Mesendoderm (in vitro differentiated cells): Measurements from ENCODE around the gene KLHL33.
A peak's percentile ranks its signal among the peaks of the same experiment; 100 is the strongest.

ENCODE experiments used
- DNase-seq: peaks from one replicate; pipeline ENCODE4 v3.0.0; 2013
- H2AK5ac ChIP-seq: 2 replicates; pipeline ENCODE4 v1.6.1; 2013; ENCODE audit warnings: low read length, inconsistent platforms
- H2BK120ac ChIP-seq: 2 replicates; pipeline ENCODE4 v1.6.1; 2013; ENCODE audit warnings: low read depth, mild to moderate bottlenecking, low read length, moderate library complexity, mixed read lengths
- H2BK15ac ChIP-seq: replicated peaks from 2 replicates; pipeline ENCODE4 v1.6.1; 2013; ENCODE audit warnings: low read depth, mild to moderate bottlenecking, moderate library complexity
- H2BK5ac ChIP-seq: 2 replicates; pipeline ENCODE4 v1.6.1; 2013; ENCODE audit warnings: low read length, inconsistent platforms
- H3K18ac ChIP-seq: 2 replicates; pipeline ENCODE4 v1.6.1; 2013; ENCODE audit warnings: mild to moderate bottlenecking, low read length, mixed read lengths
- H3K23ac ChIP-seq: one replicate; pipeline ENCODE4 v1.6.1; 2013; ENCODE audit warnings: low read length
- H3K27ac ChIP-seq: 2 replicates; pipeline ENCODE4 v1.5.1; 2013; ENCODE audit warnings: low read depth, mild to moderate bottlenecking, inconsistent platforms, low read length, moderate library complexity
- H3K27me3 ChIP-seq: 2 replicates; pipeline ENCODE4 v1.6.1; 2013; ENCODE audit warnings: low read length, control low read depth, mild to moderate bottlenecking, inconsistent platforms; ENCODE audit not compliant: insufficient read depth, poor library complexity
- H3K36me3 ChIP-seq: 2 replicates; pipeline ENCODE4 v1.6.1; 2013; ENCODE audit warnings: low read length, inconsistent platforms; ENCODE audit not compliant: control insufficient read depth, insufficient read depth
- H3K4ac ChIP-seq: one replicate; pipeline ENCODE4 v1.6.1; 2013; ENCODE audit warnings: low read depth, mild to moderate bottlenecking, low read length, moderate library complexity
- H3K4me1 ChIP-seq: 2 replicates; pipeline ENCODE4 v1.6.1; 2013; ENCODE audit warnings: low read depth, low read length, inconsistent platforms; ENCODE audit not compliant: control insufficient read depth
- H3K4me2 ChIP-seq: 2 replicates; pipeline ENCODE4 v1.6.1; 2013; ENCODE audit warnings: low read length
- H3K4me3 ChIP-seq: 2 replicates; pipeline ENCODE4 v1.5.1; 2013; ENCODE audit warnings: mild to moderate bottlenecking, low read length
- H3K56ac ChIP-seq: one replicate; pipeline ENCODE4 v1.6.1; 2013; ENCODE audit warnings: low read length
- H3K79me1 ChIP-seq: 2 replicates; pipeline ENCODE4 v1.6.1; 2013; ENCODE audit warnings: low read length, inconsistent platforms
- H3K79me2 ChIP-seq: 2 replicates; pipeline ENCODE4 v1.6.1; 2013; ENCODE audit warnings: mild to moderate bottlenecking, low read length; ENCODE audit not compliant: control insufficient read depth, insufficient read depth
- H3K9ac ChIP-seq: 2 replicates; pipeline ENCODE4 v1.6.1; 2013; ENCODE audit warnings: low read length, inconsistent platforms
- H4K5ac ChIP-seq: one replicate; pipeline ENCODE4 v1.6.1; 2013; ENCODE audit warnings: low read length
- H4K8ac ChIP-seq: one replicate; pipeline ENCODE4 v1.6.1; 2013; ENCODE audit warnings: low read depth, mild to moderate bottlenecking, control low read depth, low read length, moderate library complexity
- WGBS: extraction: QIAGEN DNeasy Blood & Tissue Kit; methylation state at CpG from one replicate; pipeline ENCODE4 v1.1.7; 2013; ENCODE audit warnings: low lambda C conversion rate, missing lambda C conversion rate; ENCODE audit not compliant: insufficient coverage; ENCODE audit errors: extremely low coverage; 5-methylcytosine and 5-hydroxymethylcytosine counted together

The KLHL33 gene

GRCh38 chr14:20416223-20416622, 19.7 kb downstream of the KLHL33 start:
- no peak overlapping the region for H2BK120ac ChIP-seq
- peaks cover 2% of the 10 kb centered on the region for H3K79me1 ChIP-seq
- no peak for DNase-seq
- no peaks in the 10 kb centered on the region for H3K36me3 ChIP-seq
- no peak overlapping the region for H3K4me2 ChIP-seq
- no peak overlapping the region for H3K23ac ChIP-seq
- H3K4ac ChIP-seq = no peak overlapping the region
- H2BK15ac ChIP-seq = no peak overlapping the region
- no peak overlapping the region for H3K4me3 ChIP-seq
- H2AK5ac ChIP-seq = no peak overlapping the region
- H3K56ac ChIP-seq = no peak overlapping the region
- no peak overlapping the region for H4K5ac ChIP-seq
- peaks cover 2% of the 10 kb centered on the region for H3K79me2 ChIP-seq
- WGBS = no CpG with 5 or more reads among the region's 2 CpGs
- no peak overlapping the region for H3K18ac ChIP-seq
- no peak overlapping the region for H2BK5ac ChIP-seq
- H3K27ac ChIP-seq = no peak overlapping the region
- no peaks in the 10 kb centered on the region for H3K4me1 ChIP-seq
- no peak overlapping the region for H3K9ac ChIP-seq
- no peaks in the 10 kb centered on the region for H3K27me3 ChIP-seq
- no peak overlapping the region for H4K8ac ChIP-seq

- Histone ChIP-seq H4K8ac (no peak overlapping the region), H4K5ac (no peak overlapping the region), H2BK120ac (no peak overlapping the region), H3K27me3 (no peaks in the 10 kb centered on the region), H3K23ac (no peak overlapping the region), H3K27ac (no peak overlapping the region), H3K9ac (no peak overlapping the region), H2AK5ac (no peak overlapping the region), H3K79me2 (peaks cover 2% of the 10 kb centered on the region), H3K4ac (no peak overlapping the region), H2BK5ac (no peak overlapping the region), H3K4me3 (no peak overlapping the region), H3K56ac (no peak overlapping the region), H3K36me3 (no peaks in the 10 kb centered on the region), H3K79me1 (peaks cover 2% of the 10 kb centered on the region), H3K4me2 (no peak overlapping the region), H3K18ac (no peak overlapping the region), H3K4me1 (no peaks in the 10 kb centered on the region), H2BK15ac (no peak overlapping the region)
- no CpG with 5 or more reads among the region's 3 CpGs for WGBS
- peak; percentile 77 for DNase-seq
These were observed 20.2 kb downstream of the KLHL33 start for GRCh38 chr14:20415782-20416206.

GRCh38 chr14:20413744-20414082, 22.3 kb downstream of the KLHL33 start:
- Histone ChIP-seq H3K27me3 (no peaks in the 10 kb centered on the region), H2AK5ac (no peak overlapping the region), H3K79me1 (peaks cover 3% of the 10 kb centered on the region), H2BK15ac (peak overlapping the region; percentile 97), H2BK5ac (no peak overlapping the region), H3K23ac (no peak overlapping the region), H3K18ac (peak overlapping the region; percentile 73), H3K79me2 (peaks cover 2% of the 10 kb centered on the region), H3K4me2 (peak overlapping the region; percentile 76), H4K5ac (peak overlapping the region; percentile 33), H3K4ac (no peak overlapping the region), H3K27ac (peak overlapping the region; percentile 92), H2BK120ac (no peak overlapping the region), H3K36me3 (no peaks in the 10 kb centered on the region), H4K8ac (peak overlapping the region; percentile 76), H3K4me3 (peak overlapping the region; percentile 65), H3K4me1 (no peaks in the 10 kb centered on the region), H3K9ac (peak overlapping the region; percentile 83), H3K56ac (peak overlapping the region; percentile 91)
- DNase-seq = peak; percentile 29
- WGBS = no CpG with 5 or more reads among the region's 9 CpGs

GRCh38 chr14:20412876-20413743, 22.9 kb downstream of the KLHL33 start, which contains the start of gene TEP1:
Gene TEP1 (minus strand): TSS chr14:20413501. CDS start chr14:20408439, 5,062 bp downstream.
- no CpG with 5 or more reads among the region's 43 CpGs for WGBS
- Histone ChIP-seq H3K27ac (peak within 1 kb of the TSS; percentile 92), H3K9ac (peak within 1 kb of the TSS; percentile 83)

GRCh38 chr14:20412411-20412810, 23.6 kb downstream of the KLHL33 start:
- H3K27ac ChIP-seq = peak overlapping the region; percentile 92
- no peak for DNase-seq
- WGBS = no CpG with 5 or more reads among the region's 7 CpGs

More at GRCh38 chr14:20412876-20413743, 22.9 kb downstream of the KLHL33 start, which contains the start of gene TEP1:
- peaks cover 2% of the 10 kb centered on the region for H3K79me2 ChIP-seq
- DNase-seq = peak; percentile 92
- H3K4me3 ChIP-seq = peak within 1 kb of the TSS; percentile 65
- peak within 1 kb of the TSS; percentile 76 for H3K4me2 ChIP-seq
- H2BK15ac ChIP-seq = peak within 1 kb of the TSS; percentile 97
- H2BK120ac ChIP-seq = no peak within 1 kb of the TSS
- H3K27me3 ChIP-seq = no peaks in the 10 kb centered on the region
- H3K56ac ChIP-seq = peak within 1 kb of the TSS; percentile 91
- peaks cover 3% of the 10 kb centered on the region for H3K79me1 ChIP-seq
- H4K5ac ChIP-seq = peak within 1 kb of the TSS; percentile 33
- no peak within 1 kb of the TSS for H2AK5ac ChIP-seq
- peak within 1 kb of the TSS; percentile 11 for H3K23ac ChIP-seq
- H3K4me1 ChIP-seq = no peaks in the 10 kb centered on the region
- no peaks in the 10 kb centered on the region for H3K36me3 ChIP-seq
- H3K18ac ChIP-seq = peak within 1 kb of the TSS; percentile 94
- peak within 1 kb of the TSS; percentile 44 for H2BK5ac ChIP-seq
- H4K8ac ChIP-seq = peak within 1 kb of the TSS; percentile 76
- H3K4ac ChIP-seq = peak within 1 kb of the TSS; percentile 18

More at GRCh38 chr14:20412411-20412810, 23.6 kb downstream of the KLHL33 start:
- H2BK5ac ChIP-seq = no peak overlapping the region
- peak overlapping the region; percentile 61 for H3K4me2 ChIP-seq
- H3K9ac ChIP-seq = peak overlapping the region; percentile 83
- no peak overlapping the region for H2AK5ac ChIP-seq
- H4K8ac ChIP-seq = no peak overlapping the region
- no peak overlapping the region for H2BK120ac ChIP-seq
- peak overlapping the region; percentile 91 for H3K56ac ChIP-seq
- H3K4me1 ChIP-seq = no peaks in the 10 kb centered on the region
- H3K36me3 ChIP-seq = peaks cover 2% of the 10 kb centered on the region
- no peak overlapping the region for H4K5ac ChIP-seq
- H3K79me2 ChIP-seq = peaks cover 2% of the 10 kb centered on the region
- no peaks in the 10 kb centered on the region for H3K27me3 ChIP-seq
- H3K79me1 ChIP-seq = peaks cover 3% of the 10 kb centered on the region
- H3K4ac ChIP-seq = no peak overlapping the region
- no peak overlapping the region for H3K23ac ChIP-seq
- H3K4me3 ChIP-seq = peak overlapping the region; percentile 65
- no peak overlapping the region for H2BK15ac ChIP-seq
- no peak overlapping the region for H3K18ac ChIP-seq
